Measurements from ENCODE around the gene CALHM1. TPM values are rescaled to one million over a fixed set of nuclear protein-coding genes. Genes with fewer than 3 reads are reported as not detected.

Gene CALHM1
- total and polyA plus RNA-seq, 2 of the 13 experiments (the other 11 are each of a cell fraction or from before 2014, with no cell fraction given) = 0.04 TPM; not detected in 1

DNA sequence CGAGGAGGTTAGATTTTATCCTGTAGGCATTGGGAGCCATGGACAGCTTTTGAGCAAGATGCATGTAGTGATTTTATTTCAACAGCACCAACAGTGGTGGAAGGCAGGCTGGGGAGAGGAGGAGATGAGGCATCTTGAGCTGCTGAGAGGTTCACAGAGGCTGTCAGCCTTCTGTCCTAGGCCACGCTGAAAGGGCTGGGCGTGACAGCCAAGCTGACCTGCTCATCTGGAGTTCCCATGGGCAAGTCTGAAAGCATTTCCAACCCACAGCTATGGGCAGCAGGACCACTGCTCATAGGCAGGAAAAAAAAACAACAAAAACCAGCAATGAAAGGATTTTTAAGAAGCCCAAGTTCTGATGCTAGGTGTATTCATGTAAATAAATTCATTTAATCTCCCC, 42.5 kb upstream of the CALHM1 start (continued):
- TF ChIP-seq, protein P1, sequence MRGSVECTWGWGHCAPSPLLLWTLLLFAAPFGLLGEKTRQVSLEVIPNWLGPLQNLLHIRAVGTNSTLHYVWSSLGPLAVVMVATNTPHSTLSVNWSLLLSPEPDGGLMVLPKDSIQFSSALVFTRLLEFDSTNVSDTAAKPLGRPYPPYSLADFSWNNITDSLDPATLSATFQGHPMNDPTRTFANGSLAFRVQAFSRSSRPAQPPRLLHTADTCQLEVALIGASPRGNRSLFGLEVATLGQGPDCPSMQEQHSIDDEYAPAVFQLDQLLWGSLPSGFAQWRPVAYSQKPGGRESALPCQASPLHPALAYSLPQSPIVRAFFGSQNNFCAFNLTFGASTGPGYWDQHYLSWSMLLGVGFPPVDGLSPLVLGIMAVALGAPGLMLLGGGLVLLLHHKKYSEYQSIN (CRISPR knock-in tag; IDR thresholded peaks at IDR 0.05; ENCODE audit: borderline replicate concordance) = no peak
- no peak for TF ChIP-seq NFATC3 (CRISPR knock-in tag; IDR thresholded peaks at IDR 0.05)
- TF ChIP-seq ZMAT3 (CRISPR knock-in tag; conservative IDR thresholded peaks at IDR 0.05) = no peak
- TF ChIP-seq ZNF639 (CRISPR knock-in tag; conservative IDR thresholded peaks at IDR 0.05) = no peak
- no peak for TF ChIP-seq IKZF5 (CRISPR knock-in tag; IDR thresholded peaks at IDR 0.05)
- TF ChIP-seq MLX (CRISPR knock-in tag; IDR thresholded peaks at IDR 0.05) = no peak

- intact Hi-C loops (cut with micrococcal nuclease; ENCODE audit: unreplicated experiment) (no loop called here), in situ Hi-C loops (cut with HindIII; ENCODE audit: extremely low pct_ligation_motif_present, low pct_unique_long_range_greater_than_20kb) (no loop called here)
- Histone ChIP-seq H3K27me3 (ENCODE audit: control insufficient read depth in 1 of 2, insufficient read depth in 2 of 2, low read length in 2 of 2) (peaks cover 2 to 60% of the 10 kb centered on the region in 2 experiments; a peak in 3 of 5 replicates), H3K27ac (ENCODE audit: extremely low read length, insufficient read depth, low read length) (no peak overlapping the region), H3K4me3 (replicated peaks in 1 of 3; ENCODE audit: insufficient read depth in 1 of 3, low read depth in 2 of 3, low read length in 3 of 3) (no peak overlapping the region), H2AFZ (ENCODE audit: low read length) (no peak overlapping the region), H3K9ac (ENCODE audit: insufficient read depth, low read depth, low read length) (no peak overlapping the region), H3K79me2 (ENCODE audit: insufficient read depth, low read length) (no peaks in the 10 kb centered on the region), H4K20me1 (ENCODE audit: insufficient read depth, low read length) (no peaks in the 10 kb centered on the region), H3K4me2 (ENCODE audit: low read depth, low read length) (no peak overlapping the region), H3K9me3 (ENCODE audit: low read length) (no peaks in the 10 kb centered on the region), H3K36me3 (replicated peaks in 1 of 2; ENCODE audit: control insufficient read depth in 1 of 2, insufficient read depth in 2 of 2, low read length in 2 of 2) (no peaks in the 10 kb centered on the region), H3K4me1 (ENCODE audit: insufficient read depth, low read length) (peaks cover 12% of the 10 kb centered on the region)
- no peak for FAIRE-seq
- ATAC-seq = no peak
- WGBS (ENCODE audit: low lambda C conversion rate) = 74% methylated on average over 4 of the region's 6 CpGs
- BruUV-seq (replicated peaks) = no TSS peak
- no peak for TF ChIP-seq ZNF570 (CRISPR knock-in tag; IDR thresholded peaks at IDR 0.05; ENCODE audit: borderline replicate concordance)
- POLR2A ChIA-PET = no interaction called here
- CTCF ChIA-PET (ENCODE audit: low intra/inter-chr PET ratio, low total read pairs) = no interaction called here
- no peak for DNase-seq (ENCODE audit: low spot score)
These were observed 41.8 kb upstream of the CALHM1 start for GRCh38 chr10:103500481-103500880.

Data from HepG2 (cell line).